Measurements from ENCODE around the gene NOTUM.

Gene NOTUM

GRCh38 chr17:81976332-81977210 lies 15.6 kb upstream of the NOTUM start:
- no peak for DNase-seq (ENCODE audit: low read depth)
- no peak for TF ChIP-seq CTCF (IDR thresholded peaks at IDR 0.05; ENCODE audit: low read length, missing control alignments)
- H3K4me3 ChIP-seq (replicated peaks; ENCODE audit: low read depth, low read length): peak overlapping the region; percentile 81

DNA sequence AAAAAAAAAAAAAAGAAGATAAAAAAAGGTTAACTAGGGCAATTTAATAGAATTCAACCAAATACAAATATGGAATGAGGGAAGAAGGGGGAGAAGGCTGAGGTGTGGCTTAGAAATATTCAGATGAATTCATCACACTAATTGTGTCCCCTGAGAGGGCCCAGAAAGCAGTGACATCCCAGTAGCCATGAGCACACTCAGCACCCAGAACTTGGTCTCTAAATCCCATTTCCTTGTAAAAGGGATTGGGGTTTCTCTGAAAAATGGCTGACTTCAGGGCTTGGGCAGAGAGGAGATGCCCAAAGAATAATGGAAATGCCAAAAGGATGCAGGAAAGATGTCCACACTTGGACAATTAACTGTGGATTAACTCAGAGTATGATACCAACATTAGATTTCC lies 12.4 kb upstream of the NOTUM start:
- DNase-seq (ENCODE audit: low read depth): no peak
- H3K4me3 ChIP-seq (replicated peaks; ENCODE audit: low read depth, low read length): no peak overlapping the region
- no peak for TF ChIP-seq CTCF (IDR thresholded peaks at IDR 0.05; ENCODE audit: low read length, missing control alignments)

GRCh38 chr17:81968850-81969812 lies 8.1 kb upstream of the NOTUM start:
- TF ChIP-seq CTCF (IDR thresholded peaks at IDR 0.05; ENCODE audit: low read length, missing control alignments): no peak
- DNase-seq (ENCODE audit: low read depth): no peak
- no peak overlapping the region for H3K4me3 ChIP-seq (replicated peaks; ENCODE audit: low read depth, low read length)

GRCh38 chr17:81968396-81968745 lies 7.4 kb upstream of the NOTUM start:
- DNase-seq (ENCODE audit: low read depth): no peak
- no peak for TF ChIP-seq CTCF (IDR thresholded peaks at IDR 0.05; ENCODE audit: low read length, missing control alignments)
- H3K4me3 ChIP-seq (replicated peaks; ENCODE audit: low read depth, low read length): no peak overlapping the region

DNA sequence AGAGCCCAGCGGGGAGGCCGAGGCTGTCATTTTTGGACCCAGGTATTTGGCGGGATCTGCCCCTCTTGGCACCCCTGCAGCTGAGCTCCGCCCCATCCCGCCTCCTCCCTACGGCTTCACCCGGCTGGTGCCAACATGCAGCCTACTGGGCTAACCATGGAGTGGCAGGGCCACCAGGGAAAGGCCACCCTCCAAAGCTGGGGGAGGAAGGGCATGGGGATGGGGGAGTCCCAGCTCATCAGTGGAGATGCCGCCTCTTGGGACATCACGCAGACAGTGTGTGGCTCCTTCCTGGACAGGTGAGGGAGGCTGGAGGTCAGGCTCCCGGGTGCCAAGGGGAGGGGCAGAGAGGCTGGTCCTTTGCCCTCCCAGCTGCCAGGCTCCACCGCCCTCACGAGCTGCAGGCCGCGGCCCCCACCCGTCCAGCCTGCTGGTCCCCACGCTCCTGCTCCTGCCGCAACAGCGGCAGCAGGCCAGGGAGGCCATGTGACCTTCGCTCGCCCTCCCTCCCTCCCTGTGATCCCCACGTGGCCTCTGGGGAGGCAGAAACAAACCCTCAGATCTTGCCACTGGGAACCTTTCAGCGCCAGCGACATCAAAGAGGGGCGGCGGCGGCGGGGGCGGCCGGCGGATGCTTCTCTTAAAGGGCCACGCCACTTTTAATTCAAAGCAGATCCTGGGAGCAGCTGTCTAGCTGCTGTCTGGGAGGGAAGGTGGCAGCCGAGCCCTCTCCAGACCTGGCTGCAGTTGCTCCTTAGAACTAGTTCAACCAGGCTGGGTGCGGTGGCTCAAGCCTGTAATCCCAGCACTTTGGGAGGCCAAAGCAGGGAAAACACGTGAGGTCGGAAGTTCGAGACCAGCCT lies 6.8 kb upstream of the NOTUM start:
- no peak for TF ChIP-seq CTCF (IDR thresholded peaks at IDR 0.05; ENCODE audit: low read length, missing control alignments)
- no peak overlapping the region for H3K4me3 ChIP-seq (replicated peaks; ENCODE audit: low read depth, low read length)
- DNase-seq (ENCODE audit: low read depth): peak; percentile 67

- DNase-seq (ENCODE audit: low read depth): no peak
- no peak for TF ChIP-seq CTCF (IDR thresholded peaks at IDR 0.05; ENCODE audit: low read length, missing control alignments)
- H3K4me3 ChIP-seq (replicated peaks; ENCODE audit: low read depth, low read length): no peak overlapping the region
Measured at GRCh38 chr17:81967244-81967532, 6.2 kb upstream of the NOTUM start.
